D721Med (cell line): ENCODE measurements around the gene NCAPG2.

Source experiments
- DNase-seq: peaks from one replicate; pipeline ENCODE4 v3.0.0; 2011; ENCODE audit warnings: low spot score; ENCODE audit not compliant: insufficient read length
- FAIRE-seq: peaks from 2 replicates; lab custom pipeline; 2011; peaks lifted over from hg19 to GRCh38; lab: Jason Lieb, UNC
- TF ChIP-seq, protein P1 (sequence below): IDR thresholded peaks from 2 replicates; pipeline ENCODE4 v1.5.1; 2012; ENCODE audit warnings: mild to moderate bottlenecking, control low read depth; ENCODE audit not compliant: insufficient read depth; ENCODE audit errors: missing control alignments

NCAPG2 gene

DNA sequence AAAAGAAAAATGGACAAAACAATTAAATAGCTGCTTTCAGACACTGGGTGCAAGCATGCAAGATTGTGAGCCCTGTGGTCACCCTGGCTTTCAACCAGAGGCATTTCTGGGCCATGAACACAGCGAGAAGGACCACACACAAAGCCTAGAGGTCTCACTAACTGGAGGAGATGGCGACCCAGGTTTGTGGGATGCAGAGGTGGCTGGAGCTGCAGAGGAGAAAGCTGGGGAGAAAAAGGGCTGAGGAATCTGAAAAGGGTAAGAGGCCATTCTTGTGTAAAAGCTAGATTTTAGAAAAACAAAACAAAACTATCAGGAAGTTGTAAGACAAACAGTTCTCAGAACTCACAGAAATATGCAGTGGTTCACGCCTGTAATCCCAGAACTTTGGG is 86.9 kb downstream of the NCAPG2 start:
- TF ChIP-seq, protein P1, sequence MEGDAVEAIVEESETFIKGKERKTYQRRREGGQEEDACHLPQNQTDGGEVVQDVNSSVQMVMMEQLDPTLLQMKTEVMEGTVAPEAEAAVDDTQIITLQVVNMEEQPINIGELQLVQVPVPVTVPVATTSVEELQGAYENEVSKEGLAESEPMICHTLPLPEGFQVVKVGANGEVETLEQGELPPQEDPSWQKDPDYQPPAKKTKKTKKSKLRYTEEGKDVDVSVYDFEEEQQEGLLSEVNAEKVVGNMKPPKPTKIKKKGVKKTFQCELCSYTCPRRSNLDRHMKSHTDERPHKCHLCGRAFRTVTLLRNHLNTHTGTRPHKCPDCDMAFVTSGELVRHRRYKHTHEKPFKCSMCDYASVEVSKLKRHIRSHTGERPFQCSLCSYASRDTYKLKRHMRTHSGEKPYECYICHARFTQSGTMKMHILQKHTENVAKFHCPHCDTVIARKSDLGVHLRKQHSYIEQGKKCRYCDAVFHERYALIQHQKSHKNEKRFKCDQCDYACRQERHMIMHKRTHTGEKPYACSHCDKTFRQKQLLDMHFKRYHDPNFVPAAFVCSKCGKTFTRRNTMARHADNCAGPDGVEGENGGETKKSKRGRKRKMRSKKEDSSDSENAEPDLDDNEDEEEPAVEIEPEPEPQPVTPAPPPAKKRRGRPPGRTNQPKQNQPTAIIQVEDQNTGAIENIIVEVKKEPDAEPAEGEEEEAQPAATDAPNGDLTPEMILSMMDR = no peak
- no peak for DNase-seq
- FAIRE-seq = no peak

DNA sequence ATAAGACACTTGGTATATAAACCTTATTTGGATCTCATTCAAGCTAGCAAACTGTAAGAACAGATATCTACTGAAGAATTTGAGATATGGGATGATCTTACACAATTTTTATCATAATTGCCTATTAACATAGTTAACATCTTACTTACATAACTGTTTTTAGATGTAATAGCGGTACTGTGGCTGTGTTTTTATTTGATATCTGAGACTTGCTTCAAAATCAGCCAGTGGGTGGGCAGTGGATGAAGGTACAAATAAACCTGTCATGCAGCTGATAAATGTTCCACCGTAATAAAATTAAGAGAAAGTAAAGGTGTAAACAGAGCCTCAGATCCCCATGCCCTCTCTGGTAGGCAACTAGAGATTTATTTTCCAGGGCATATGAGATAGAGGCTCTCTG is 88.6 kb downstream of the NCAPG2 start:
- DNase-seq (no peak), FAIRE-seq (no peak)
- TF ChIP-seq, protein P1 = no peak

DNA sequence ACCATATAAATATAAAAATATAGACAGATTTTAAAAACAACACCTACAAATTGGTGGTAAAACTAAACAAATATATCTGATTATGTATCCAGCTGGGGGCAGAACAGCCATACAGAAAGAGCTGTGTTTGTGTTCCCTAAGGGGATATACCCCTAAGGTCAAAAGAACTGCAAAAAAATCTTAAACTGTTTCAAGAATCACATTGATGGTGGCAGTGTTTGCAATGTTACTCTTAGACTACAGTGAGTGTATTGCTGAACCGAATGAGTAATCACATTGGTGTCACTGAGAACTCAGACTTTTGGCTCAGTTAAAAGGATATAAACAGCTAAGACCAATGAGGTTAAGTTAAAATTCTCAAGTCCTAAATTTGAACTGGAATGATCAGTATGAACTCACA is 89.9 kb downstream of the NCAPG2 start:
- DNase-seq (no peak), FAIRE-seq (no peak)
- TF ChIP-seq, protein P1 = no peak

DNA sequence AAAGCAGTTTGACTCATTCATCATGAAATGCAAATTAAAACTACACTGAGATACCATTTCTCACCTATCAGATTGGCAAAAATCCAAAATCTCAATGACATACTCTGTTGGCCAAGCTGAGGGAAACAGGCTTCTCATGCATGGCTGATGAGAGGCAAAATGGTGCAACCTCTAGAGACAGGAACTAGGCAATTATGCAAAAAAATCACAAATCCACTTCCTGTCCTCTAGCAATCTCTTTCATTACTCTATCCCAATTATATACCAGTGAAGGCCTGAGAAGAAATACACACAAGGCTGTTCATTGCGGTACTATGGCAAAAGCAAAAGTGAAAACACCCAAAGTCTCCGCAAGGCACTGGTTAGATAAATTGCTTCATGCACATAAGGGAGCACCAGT is 91.1 kb downstream of the NCAPG2 start:
- TF ChIP-seq, protein P1 = no peak
- no peak for DNase-seq
- FAIRE-seq = no peak

DNA sequence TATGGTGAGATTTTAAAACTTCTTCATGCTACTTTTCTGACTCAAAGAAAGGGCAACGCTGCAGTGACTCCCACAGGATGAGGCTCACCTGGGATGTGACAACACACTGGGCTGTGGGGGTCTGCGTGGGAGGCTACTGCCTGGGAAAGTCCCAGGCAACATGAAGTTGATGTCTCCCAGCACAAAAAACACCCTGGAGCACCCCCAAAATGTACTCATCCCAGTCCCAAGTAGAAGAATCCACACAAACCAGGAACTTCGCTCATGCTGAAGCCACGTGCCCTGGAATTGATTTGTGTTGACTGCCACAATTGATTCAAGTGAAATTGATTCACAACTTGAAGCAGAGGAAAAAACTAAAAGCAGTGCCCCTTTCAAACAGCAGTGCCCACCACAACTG is 92.1 kb downstream of the NCAPG2 start:
- TF ChIP-seq, protein P1 = no peak
- FAIRE-seq (no peak), DNase-seq (no peak)

DNA sequence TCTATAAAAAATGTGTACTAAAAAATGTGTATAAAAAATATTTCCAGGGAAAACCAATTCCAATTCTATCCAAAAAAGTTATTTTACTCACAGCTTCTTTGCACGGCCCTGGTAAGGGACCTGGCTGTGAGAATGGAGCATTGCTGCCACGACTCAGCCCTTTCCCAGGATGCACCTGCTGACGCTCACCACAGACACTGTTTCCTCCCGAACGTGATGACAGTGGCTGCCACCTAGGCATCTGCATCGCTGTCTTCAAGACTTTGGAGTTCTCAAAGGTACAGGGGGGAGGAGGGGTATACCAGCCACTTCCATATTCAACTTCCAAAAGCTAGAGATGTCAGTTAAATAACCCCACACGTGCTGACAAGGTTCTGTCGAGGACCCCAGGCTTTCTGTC is 93.1 kb downstream of the NCAPG2 start:
- no peak for DNase-seq
- FAIRE-seq = no peak
- TF ChIP-seq, protein P1 = no peak

DNA sequence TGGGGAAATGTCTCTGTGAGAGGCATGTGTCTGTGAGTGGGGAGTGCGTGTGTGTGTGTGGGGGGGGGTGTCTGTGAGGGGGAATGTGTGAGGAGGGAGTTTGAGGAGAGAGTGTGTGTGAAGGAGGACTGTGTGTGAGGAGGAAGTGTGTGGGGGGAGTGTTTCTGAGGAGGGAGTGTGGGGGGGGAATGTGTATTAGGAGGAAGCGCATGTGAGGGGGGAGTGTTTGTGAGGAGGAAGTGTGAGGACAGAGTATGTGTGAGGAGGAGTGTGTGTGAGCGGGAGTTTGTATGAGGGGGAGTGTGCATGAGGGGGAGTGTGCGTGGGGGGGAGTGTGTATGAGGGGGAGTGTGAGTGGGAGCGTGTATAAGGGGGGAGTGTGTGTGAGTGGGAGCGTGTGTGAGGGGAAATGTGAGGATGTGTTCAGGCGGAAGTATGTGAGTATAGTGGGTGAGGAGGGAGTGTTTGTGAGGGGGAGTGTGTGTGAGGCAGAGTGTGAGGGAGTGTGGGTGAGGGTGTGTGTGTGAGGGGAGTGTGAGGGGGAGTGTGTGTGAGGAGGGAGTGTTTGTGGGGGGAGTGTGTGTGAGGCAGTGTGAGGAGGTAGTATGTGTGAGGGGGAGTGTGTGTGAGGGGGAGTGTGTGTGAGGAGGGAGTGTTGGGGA is 95.2 kb downstream of the NCAPG2 start:
- DNase-seq = no peak
- FAIRE-seq = no peak
- TF ChIP-seq, protein P1 = no peak
